Activated CD4-positive, alpha-beta T cell treated with anti-CD3 and anti-CD28 coated beads for 24 hours (primary cell): Measurements from ENCODE around the gene POLK.
"Not testable (repeated sequence)": the region's sequence is repeated elsewhere in the genome, so short reads cannot be mapped to it uniquely, and the experiment has no call there.

Experiments
- DNase-seq, 2 donors: peaks; one replicate each; pipeline ENCODE4 v3.0.0-alpha.2; 2020; ENCODE audit warnings: low read depth in 2 of 2

POLK gene

GRCh38 chr5:75510836-75511434, 756 bp upstream of the POLK start:
- no peak for DNase-seq

GRCh38 chr5:75512383-75513074, 838 bp downstream of the POLK start:
- no peak for DNase-seq

GRCh38 chr5:75513841-75514240, 2.1 kb downstream of the POLK start:
- DNase-seq, result no peak

GRCh38 chr5:75514323-75514722, 2.6 kb downstream of the POLK start:
- no peak for DNase-seq

GRCh38 chr5:75519761-75520160, 8.1 kb downstream of the POLK start:
- no peak for DNase-seq

- no peak for DNase-seq
Measured at GRCh38 chr5:75521195-75521594, 9.5 kb downstream of the POLK start.

- no peak for DNase-seq
Measured at GRCh38 chr5:75522025-75522424, 10.3 kb downstream of the POLK start.

- DNase-seq, result no peak
Measured at GRCh38 chr5:75522542-75522941, 10.9 kb downstream of the POLK start.

GRCh38 chr5:75523275-75523674, 11.6 kb downstream of the POLK start:
- no peak for DNase-seq

GRCh38 chr5:75524071-75524470, 12.4 kb downstream of the POLK start:
- DNase-seq, result no peak

GRCh38 chr5:75524591-75524990, 12.9 kb downstream of the POLK start:
- DNase-seq, result no peak

- DNase-seq, result no peak
Measured at GRCh38 chr5:75525344-75525743, 13.7 kb downstream of the POLK start.

- no peak for DNase-seq
Measured at GRCh38 chr5:75526070-75526469, 14.4 kb downstream of the POLK start.

GRCh38 chr5:75529185-75529584, 17.5 kb downstream of the POLK start:
- DNase-seq, result no peak

- no peak for DNase-seq
Measured at GRCh38 chr5:75532190-75532589, 20.5 kb downstream of the POLK start.

- DNase-seq, result not testable (repeated sequence)
Measured at GRCh38 chr5:75533716-75534115, 22.0 kb downstream of the POLK start.

- DNase-seq, result no peak
Measured at GRCh38 chr5:75534734-75535133, 23.0 kb downstream of the POLK start.

GRCh38 chr5:75536147-75536546, 24.5 kb downstream of the POLK start:
- DNase-seq, result no peak

GRCh38 chr5:75536694-75537360, 25.1 kb downstream of the POLK start:
- no peak for DNase-seq

- no peak for DNase-seq
Measured at GRCh38 chr5:75538211-75538610, 26.5 kb downstream of the POLK start.

- no peak for DNase-seq
Measured at GRCh38 chr5:75545131-75545530, 33.4 kb downstream of the POLK start.

- DNase-seq, result no peak
Measured at GRCh38 chr5:75546830-75547229, 35.1 kb downstream of the POLK start.

- DNase-seq, result no peak
Measured at GRCh38 chr5:75547812-75548211, 36.1 kb downstream of the POLK start.
